CD14-positive monocyte (primary cell): ENCODE measurements around the gene NPAS2. TPM values are rescaled to one million over a fixed set of nuclear protein-coding genes. Genes with fewer than 3 reads are reported as not detected.
A peak's percentile ranks its signal among the peaks of the same experiment; 100 is the strongest.

Experiments used
- DNase-seq, 3 donors: peaks; one replicate each; pipeline ENCODE4 v3.0.0-alpha.2; 2011 to 2022
- H2AFZ ChIP-seq: 2 replicates; pipeline ENCODE4 v1.6.0; 2012; ENCODE audit warnings: mild to moderate bottlenecking, low read depth, low read length, inconsistent platforms; ENCODE audit not compliant: insufficient read depth, poor library complexity, severe bottlenecking
- H3K27ac ChIP-seq, 2 donors: 1 replicate in 1 of 2; 2 replicates in 1 of 2; pipeline ENCODE4 v1.5.1; 2012 to 2013; ENCODE audit warnings: low read length in 2 of 2, control low read depth in 1 of 2, inconsistent platforms in 1 of 2, low read depth in 1 of 2, mild to moderate bottlenecking in 1 of 2
- H3K27me3 ChIP-seq, 2 donors: one replicate each; pipeline versions ENCODE4 v1.6.0 to v1.6.1; 2011 to 2013; ENCODE audit warnings: low read length in 2 of 2; ENCODE audit not compliant: control insufficient read depth in 2 of 2, insufficient read depth in 2 of 2
- H3K36me3 ChIP-seq, 2 donors: replicated peaks in 1 of 2; 1 replicate in 1 of 2; 2 replicates in 1 of 2; pipeline versions ENCODE4 v1.5.1 to v1.6.1; 2012 to 2013; ENCODE audit warnings: low read length in 2 of 2, control low read depth in 1 of 2, inconsistent platforms in 1 of 2, mild to moderate bottlenecking in 1 of 2; ENCODE audit not compliant: insufficient read depth in 2 of 2, control insufficient read depth in 1 of 2
- H3K4me1 ChIP-seq, 2 donors: 1 replicate in 1 of 2; 2 replicates in 1 of 2; pipeline versions ENCODE4 v1.5.1 to v1.6.1; 2012 to 2013; ENCODE audit warnings: low read length in 2 of 2, control low read depth in 1 of 2, inconsistent platforms in 1 of 2, mild to moderate bottlenecking in 1 of 2, moderate library complexity in 1 of 2; ENCODE audit not compliant: insufficient read depth in 2 of 2, control insufficient read depth in 1 of 2
- H3K4me2 ChIP-seq: replicated peaks from 2 replicates; pipeline ENCODE3; 2012; ENCODE audit warnings: low read length, moderate library complexity, mild to moderate bottlenecking; ENCODE audit not compliant: poor library complexity, severe bottlenecking; ENCODE audit errors: extremely low read depth
- H3K4me3 ChIP-seq, 3 experiments: fragments of 200-600 bp in 1 of 3; sonication (generic) in 1 of 3; replicated peaks in 1 of 3; 1 replicate in 2 of 3; 2 replicates in 1 of 3; pipeline ENCODE4 v1.5.1; 2011 to 2013; ENCODE audit warnings: low read length in 3 of 3, mild to moderate bottlenecking in 3 of 3, control low read depth in 2 of 3, low read depth in 2 of 3, inconsistent platforms in 1 of 3, moderate library complexity in 1 of 3
- H3K79me2 ChIP-seq: 2 replicates; pipeline ENCODE4 v1.6.0; 2012; ENCODE audit warnings: mild to moderate bottlenecking, control low read depth, inconsistent platforms, low read length, moderate library complexity; ENCODE audit not compliant: insufficient read depth
- H3K9ac ChIP-seq: 2 replicates; pipeline ENCODE4 v1.6.0; 2017; ENCODE audit warnings: low read length, mild to moderate bottlenecking; ENCODE audit not compliant: insufficient read depth, poor library complexity, severe bottlenecking
- H3K9me3 ChIP-seq, 2 donors: replicated peaks in 1 of 2; 1 replicate in 1 of 2; 2 replicates in 1 of 2; pipeline versions ENCODE4 v1.5.1 to v1.6.1; 2012 to 2013; ENCODE audit warnings: low read length in 2 of 2, control low read depth in 1 of 2; ENCODE audit not compliant: control insufficient read depth in 1 of 2, insufficient read depth in 1 of 2
- H4K20me1 ChIP-seq: 2 replicates; pipeline ENCODE4 v1.6.0; 2012; ENCODE audit warnings: mild to moderate bottlenecking, low read length, control low read depth, moderate library complexity; ENCODE audit not compliant: insufficient read depth
- H3K27ac Mint-ChIP-seq, 7 donors: one replicate each; pipeline ENCODE4 v1.8.0; 2020; ENCODE audit warnings: mild to moderate bottlenecking in 7 of 7, mixed read lengths in 7 of 7, moderate library complexity in 6 of 7, inconsistent platforms in 2 of 7
- H3K27me3 Mint-ChIP-seq, 3 donors: one replicate each; pipeline ENCODE4 v1.8.0; 2021 to 2022; ENCODE audit warnings: low read depth in 3 of 3, mild to moderate bottlenecking in 3 of 3, mixed read lengths in 3 of 3, moderate library complexity in 3 of 3, inconsistent platforms in 1 of 3
- H3K36me3 Mint-ChIP-seq, 2 donors: one replicate each; pipeline ENCODE4 v1.8.0; 2020; ENCODE audit warnings: mixed read lengths in 2 of 2, inconsistent platforms in 1 of 2, mild to moderate bottlenecking in 1 of 2
- H3K4me1 Mint-ChIP-seq: one replicate; pipeline ENCODE4 v1.8.0; 2020; ENCODE audit warnings: mild to moderate bottlenecking, mixed read lengths
- H3K4me3 Mint-ChIP-seq, 2 donors: one replicate each; pipeline ENCODE4 v1.8.0; 2020; ENCODE audit warnings: mild to moderate bottlenecking in 2 of 2, mixed read lengths in 2 of 2, moderate library complexity in 1 of 2
- H3K9me3 Mint-ChIP-seq, 7 donors: one replicate each; pipeline ENCODE4 v1.8.0; 2020 to 2022; ENCODE audit warnings: mixed read lengths in 7 of 7, mild to moderate bottlenecking in 6 of 7, moderate library complexity in 6 of 7, inconsistent platforms in 2 of 7
- WGBS: methylation state at CpG from one replicate; pipeline ENCODE4 v1.1.5; 2013; ENCODE audit warnings: missing lambda C conversion rate; ENCODE audit not compliant: insufficient coverage; 5-methylcytosine and 5-hydroxymethylcytosine counted together
- intact Hi-C, 2 donors: fragments of 100-400 bp; cut with micrococcal nuclease; formaldehyde crosslinking; loops; one replicate each; pipeline versions ENCODE4 v1.15.0 to v1.15.1; 2023
- polyA plus RNA-seq, 3 donors: library from polyadenylated mRNA; depleted of rRNA in 1 of 3; unstranded in 2 of 3; stranded (reverse) in 1 of 3; fragments of 300-500 nt in 2 of 3; fragments of >200 nt in 1 of 3; fragmentation: Illumina TruSeq in 2 of 3; gene quantifications; 1 replicate in 2 of 3; 2 replicates in 1 of 3; pipeline ENCODE4 v1.2.3, GENCODE V29; 2012 to 2021
- TF ChIP-seq, protein P1 (sequence below): fragments of 200-600 bp; IDR thresholded peaks from one replicate; pipeline ENCODE4 v1.8.0; 2022; ENCODE audit warnings: antibody characterized with exemption, mild to moderate bottlenecking

NPAS2 gene
- polyA plus RNA-seq, 3 donors, result not detected

DNA sequence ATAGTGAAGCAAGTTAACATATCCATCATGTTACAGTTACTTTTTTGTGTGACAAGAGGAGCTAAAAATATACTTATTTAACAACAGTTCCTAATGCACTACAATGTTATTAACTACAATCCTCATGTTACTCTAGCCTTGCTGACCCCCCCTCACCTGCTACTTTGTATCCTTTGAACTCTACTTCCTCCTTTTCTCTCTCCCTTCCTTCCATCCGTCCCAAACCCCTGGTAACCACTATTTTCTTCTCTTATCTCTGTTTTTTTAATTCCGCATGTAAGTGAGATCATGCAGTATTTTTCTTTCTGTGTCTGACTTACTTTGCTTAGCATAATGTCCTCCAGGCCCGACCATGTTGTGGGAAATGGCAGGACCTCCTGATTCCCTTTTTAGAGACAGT is 59.4 kb downstream of the NPAS2 start:
- H3K4me1 Mint-ChIP-seq, result no peaks in the 10 kb centered on the region
- no peaks in the 10 kb centered on the region for H3K27me3 ChIP-seq
- H3K9me3 ChIP-seq, result no peaks in the 10 kb centered on the region
- no peak overlapping the region for H3K4me3 ChIP-seq
- no peaks in the 10 kb centered on the region for H3K79me2 ChIP-seq
- H3K36me3 ChIP-seq, result no peaks in the 10 kb centered on the region
- H3K4me3 Mint-ChIP-seq, result no peak overlapping the region
- no peaks in the 10 kb centered on the region for H3K4me1 ChIP-seq
- no peaks in the 10 kb centered on the region for H4K20me1 ChIP-seq
- no peak for DNase-seq
- H3K4me2 ChIP-seq, result no peak overlapping the region
- intact Hi-C loops, result no loop called here
- peaks cover 3 to 4% (median 3%) of the 10 kb centered on the region in 3 donors for H3K27me3 Mint-ChIP-seq
- no peak overlapping the region for H3K27ac ChIP-seq
- H3K9ac ChIP-seq, result no peak overlapping the region
- H3K9me3 Mint-ChIP-seq, result peaks cover 0 to 2% (median 0%) of the 10 kb centered on the region in 7 donors
- H3K27ac Mint-ChIP-seq, result no peak overlapping the region
- 60% methylated on average over 1 of the region's 3 CpGs for WGBS
- TF ChIP-seq, protein P1, sequence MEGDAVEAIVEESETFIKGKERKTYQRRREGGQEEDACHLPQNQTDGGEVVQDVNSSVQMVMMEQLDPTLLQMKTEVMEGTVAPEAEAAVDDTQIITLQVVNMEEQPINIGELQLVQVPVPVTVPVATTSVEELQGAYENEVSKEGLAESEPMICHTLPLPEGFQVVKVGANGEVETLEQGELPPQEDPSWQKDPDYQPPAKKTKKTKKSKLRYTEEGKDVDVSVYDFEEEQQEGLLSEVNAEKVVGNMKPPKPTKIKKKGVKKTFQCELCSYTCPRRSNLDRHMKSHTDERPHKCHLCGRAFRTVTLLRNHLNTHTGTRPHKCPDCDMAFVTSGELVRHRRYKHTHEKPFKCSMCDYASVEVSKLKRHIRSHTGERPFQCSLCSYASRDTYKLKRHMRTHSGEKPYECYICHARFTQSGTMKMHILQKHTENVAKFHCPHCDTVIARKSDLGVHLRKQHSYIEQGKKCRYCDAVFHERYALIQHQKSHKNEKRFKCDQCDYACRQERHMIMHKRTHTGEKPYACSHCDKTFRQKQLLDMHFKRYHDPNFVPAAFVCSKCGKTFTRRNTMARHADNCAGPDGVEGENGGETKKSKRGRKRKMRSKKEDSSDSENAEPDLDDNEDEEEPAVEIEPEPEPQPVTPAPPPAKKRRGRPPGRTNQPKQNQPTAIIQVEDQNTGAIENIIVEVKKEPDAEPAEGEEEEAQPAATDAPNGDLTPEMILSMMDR, result no peak
- H2AFZ ChIP-seq, result no peak overlapping the region
- H3K36me3 Mint-ChIP-seq, result no peaks in the 10 kb centered on the region

DNA sequence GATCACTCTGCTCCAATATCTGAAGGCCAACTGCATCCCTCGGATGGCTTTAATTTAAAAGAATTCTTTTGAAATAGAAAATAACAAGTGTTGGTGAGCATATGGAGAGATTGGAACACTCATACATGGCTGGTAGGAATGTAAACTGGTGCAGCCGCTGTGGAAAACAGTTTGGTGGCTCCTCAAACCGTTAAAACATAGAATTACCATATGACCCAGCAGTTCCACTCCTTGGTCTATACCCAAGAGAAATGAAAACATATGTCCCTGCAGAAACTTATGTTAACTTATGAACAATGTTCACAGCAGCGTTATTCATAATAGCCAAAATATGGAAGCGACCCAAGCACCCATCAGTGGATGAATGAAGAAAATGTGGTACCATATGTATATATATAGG is 60.1 kb downstream of the NPAS2 start:
- Histone ChIP-seq H4K20me1 (no peaks in the 10 kb centered on the region), H3K9me3 (no peaks in the 10 kb centered on the region), H3K27me3 (no peaks in the 10 kb centered on the region), H3K4me1 (no peaks in the 10 kb centered on the region), H3K4me2 (no peak overlapping the region), H3K36me3 (no peaks in the 10 kb centered on the region), H3K27ac (no peak overlapping the region), H3K79me2 (no peaks in the 10 kb centered on the region), H3K4me3 (no peak overlapping the region), H2AFZ (no peak overlapping the region), H3K9ac (no peak overlapping the region)
- Mint-ChIP-seq H3K27ac (peak overlapping the region in 1 of 7 donors; percentile 27), H3K4me1 (no peaks in the 10 kb centered on the region), H3K27me3 (peaks cover 3 to 6% (median 4%) of the 10 kb centered on the region in 3 donors), H3K9me3 (peaks cover 0 to 2% (median 0%) of the 10 kb centered on the region in 7 donors), H3K36me3 (no peaks in the 10 kb centered on the region), H3K4me3 (no peak overlapping the region)
- WGBS, result 100% methylated on average over 2 of the region's 5 CpGs
- no peak for DNase-seq
- intact Hi-C loops, result no loop called here
- TF ChIP-seq, protein P1, result no peak
